Endothelial cell (in vitro differentiated cells): ENCODE measurements around the gene SPATA31C1. TPM values are rescaled to one million over a fixed set of nuclear protein-coding genes. Genes with fewer than 3 reads are reported as not detected.

Experiments
- DNase-seq: peaks from one replicate; pipeline ENCODE4 v3.0.0; 2021; ENCODE audit warnings: low spot score
- H3K27ac Mint-ChIP-seq: one replicate; pipeline ENCODE4 v1.8.0; 2021; ENCODE audit warnings: mixed read lengths, inconsistent platforms; ENCODE audit not compliant: unreplicated experiment
- H3K27me3 Mint-ChIP-seq: one replicate; pipeline ENCODE4 v1.8.0; 2021; ENCODE audit warnings: mild to moderate bottlenecking, moderate library complexity, mixed read lengths, inconsistent platforms; ENCODE audit not compliant: unreplicated experiment
- H3K36me3 Mint-ChIP-seq: one replicate; pipeline ENCODE4 v1.8.0; 2021; ENCODE audit warnings: mild to moderate bottlenecking, low read depth, mixed read lengths, inconsistent platforms; ENCODE audit not compliant: unreplicated experiment
- H3K4me1 Mint-ChIP-seq: one replicate; pipeline ENCODE4 v1.8.0; 2021; ENCODE audit warnings: mild to moderate bottlenecking, mixed read lengths, inconsistent platforms; ENCODE audit not compliant: unreplicated experiment
- H3K4me3 Mint-ChIP-seq: one replicate; pipeline ENCODE4 v1.8.0; 2021; ENCODE audit warnings: mild to moderate bottlenecking, mixed read lengths, inconsistent platforms; ENCODE audit not compliant: unreplicated experiment
- H3K9me3 Mint-ChIP-seq: one replicate; pipeline ENCODE4 v1.8.0; 2021; ENCODE audit warnings: mixed read lengths, inconsistent platforms; ENCODE audit not compliant: unreplicated experiment
- total RNA-seq: library from RNA; stranded (reverse); fragmentation: NEBNext Ultra II Directional; extraction: Animal tissue kit (Norgen Biotek cat#: 25700); gene quantifications from one replicate; pipeline ENCODE4 v1.2.1, GENCODE V29; 2021; ENCODE audit not compliant: unreplicated experiment
- TF ChIP-seq, protein P1 (sequence below): fragments of 200-600 bp; sonication (generic); IDR thresholded peaks from one replicate; pipeline ENCODE4 v1.5.0; 2021; ENCODE audit warnings: antibody characterized with exemption; ENCODE audit not compliant: unreplicated experiment

The SPATA31C1 gene
- total RNA-seq, 1 donor from 2014 or later: not detected

DNA sequence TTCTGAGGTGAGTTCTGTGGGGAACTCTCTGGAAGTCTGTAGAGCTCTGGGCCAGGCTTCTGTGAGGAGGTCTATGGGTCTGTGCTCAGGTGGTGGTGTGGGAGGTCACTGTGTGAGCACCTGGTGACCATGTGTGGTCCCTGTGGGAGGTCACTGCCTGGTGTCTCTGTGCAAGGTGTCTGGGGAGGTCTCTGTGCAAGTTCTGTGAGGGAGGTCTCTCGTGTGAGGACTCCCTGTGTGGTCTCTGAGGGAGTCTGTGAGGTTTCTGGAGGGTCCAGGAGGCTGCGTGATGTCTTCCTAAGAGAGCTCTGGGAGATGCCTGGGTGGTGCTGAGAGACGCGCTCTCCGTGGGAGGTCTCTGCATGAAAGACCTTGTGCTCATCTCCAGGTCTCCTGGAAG, 41.1 kb upstream of the SPATA31C1 start:
- H3K9me3 Mint-ChIP-seq: no peaks in the 10 kb centered on the region
- H3K4me1 Mint-ChIP-seq: peaks cover 12% of the 10 kb centered on the region
- H3K36me3 Mint-ChIP-seq: peaks cover 10% of the 10 kb centered on the region
- H3K4me3 Mint-ChIP-seq: no peak overlapping the region
- H3K27me3 Mint-ChIP-seq: peaks cover 8% of the 10 kb centered on the region
- no peak for DNase-seq
- H3K27ac Mint-ChIP-seq: no peak overlapping the region
- TF ChIP-seq, protein P1, sequence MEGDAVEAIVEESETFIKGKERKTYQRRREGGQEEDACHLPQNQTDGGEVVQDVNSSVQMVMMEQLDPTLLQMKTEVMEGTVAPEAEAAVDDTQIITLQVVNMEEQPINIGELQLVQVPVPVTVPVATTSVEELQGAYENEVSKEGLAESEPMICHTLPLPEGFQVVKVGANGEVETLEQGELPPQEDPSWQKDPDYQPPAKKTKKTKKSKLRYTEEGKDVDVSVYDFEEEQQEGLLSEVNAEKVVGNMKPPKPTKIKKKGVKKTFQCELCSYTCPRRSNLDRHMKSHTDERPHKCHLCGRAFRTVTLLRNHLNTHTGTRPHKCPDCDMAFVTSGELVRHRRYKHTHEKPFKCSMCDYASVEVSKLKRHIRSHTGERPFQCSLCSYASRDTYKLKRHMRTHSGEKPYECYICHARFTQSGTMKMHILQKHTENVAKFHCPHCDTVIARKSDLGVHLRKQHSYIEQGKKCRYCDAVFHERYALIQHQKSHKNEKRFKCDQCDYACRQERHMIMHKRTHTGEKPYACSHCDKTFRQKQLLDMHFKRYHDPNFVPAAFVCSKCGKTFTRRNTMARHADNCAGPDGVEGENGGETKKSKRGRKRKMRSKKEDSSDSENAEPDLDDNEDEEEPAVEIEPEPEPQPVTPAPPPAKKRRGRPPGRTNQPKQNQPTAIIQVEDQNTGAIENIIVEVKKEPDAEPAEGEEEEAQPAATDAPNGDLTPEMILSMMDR: no peak

DNA sequence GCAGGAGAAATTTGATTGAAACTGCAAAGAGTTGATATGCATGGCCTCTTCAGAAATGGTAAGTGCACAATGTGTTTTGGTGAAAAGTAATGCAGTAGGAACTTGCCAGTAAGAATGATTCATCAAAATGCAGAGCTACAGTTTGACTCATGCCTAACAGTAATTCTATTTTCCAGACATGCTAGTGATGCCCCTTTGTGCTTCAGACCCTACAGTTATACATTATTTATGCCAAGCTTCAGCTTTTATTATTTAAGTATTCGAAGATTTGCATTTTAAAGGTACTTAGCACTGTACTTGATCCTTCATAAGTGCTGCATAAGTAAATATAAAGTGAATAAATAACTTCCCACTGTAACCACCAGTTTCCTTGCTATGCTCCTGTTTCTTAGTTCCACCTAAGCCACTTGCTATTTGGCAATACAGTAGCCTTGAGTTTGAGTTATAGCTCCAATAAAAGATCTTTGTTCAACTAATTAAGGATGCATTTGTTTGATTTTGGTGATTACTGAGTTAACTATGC, 38.7 kb upstream of the SPATA31C1 start:
- TF ChIP-seq, protein P1: no peak
- no peak overlapping the region for H3K27ac Mint-ChIP-seq
- H3K4me1 Mint-ChIP-seq: peaks cover 12% of the 10 kb centered on the region
- peaks cover 10% of the 10 kb centered on the region for H3K36me3 Mint-ChIP-seq
- H3K4me3 Mint-ChIP-seq: no peak overlapping the region
- peaks cover 10% of the 10 kb centered on the region for H3K27me3 Mint-ChIP-seq
- no peak for DNase-seq
- no peaks in the 10 kb centered on the region for H3K9me3 Mint-ChIP-seq

DNA sequence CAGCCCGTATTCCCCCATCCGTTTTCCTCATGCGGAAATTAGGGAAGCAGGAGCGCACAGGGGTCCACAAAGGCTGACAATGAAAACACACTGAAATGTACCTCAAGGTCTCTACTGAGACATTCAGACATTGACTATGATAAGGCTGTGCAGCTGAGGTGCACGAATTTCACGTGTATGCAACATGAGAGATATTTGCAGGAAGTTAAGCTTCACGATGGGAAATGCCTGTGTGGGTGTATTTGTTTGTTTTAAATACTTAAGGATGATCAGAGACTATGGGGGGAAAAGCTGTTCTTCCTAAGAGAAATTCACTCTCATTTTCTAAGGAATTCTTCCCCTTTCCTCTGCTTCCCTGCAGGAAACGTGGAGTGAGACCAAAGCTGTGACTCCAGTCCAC, 37.6 kb upstream of the SPATA31C1 start:
- H3K9me3 Mint-ChIP-seq: no peaks in the 10 kb centered on the region
- no peak for DNase-seq
- peaks cover 12% of the 10 kb centered on the region for H3K4me1 Mint-ChIP-seq
- H3K4me3 Mint-ChIP-seq: no peak overlapping the region
- peaks cover 10% of the 10 kb centered on the region for H3K36me3 Mint-ChIP-seq
- H3K27ac Mint-ChIP-seq: no peak overlapping the region
- peaks cover 11% of the 10 kb centered on the region for H3K27me3 Mint-ChIP-seq
- TF ChIP-seq, protein P1: no peak

DNA sequence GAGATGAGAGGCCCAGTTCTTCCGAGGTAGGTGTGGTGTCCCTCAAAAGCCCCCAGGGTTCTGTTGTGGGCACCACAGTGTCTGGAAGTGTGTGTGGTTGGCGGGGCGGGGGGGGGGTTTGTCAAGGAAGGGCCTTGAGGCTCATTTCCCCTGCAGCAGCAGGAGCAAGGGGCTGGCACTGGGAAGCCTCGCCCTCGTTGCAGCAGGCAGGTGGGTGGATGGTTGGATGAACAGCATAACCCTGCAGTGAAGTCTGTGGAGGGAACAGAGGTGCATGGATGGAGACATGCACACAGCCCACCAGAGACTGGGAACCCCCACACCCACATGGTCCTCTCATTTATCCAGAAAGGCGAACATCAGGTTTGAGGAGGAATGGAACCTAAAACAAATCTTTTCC, 37.1 kb upstream of the SPATA31C1 start:
- TF ChIP-seq, protein P1: no peak
- Mint-ChIP-seq H3K36me3 (peaks cover 10% of the 10 kb centered on the region), H3K27me3 (peaks cover 11% of the 10 kb centered on the region), H3K4me1 (peaks cover 12% of the 10 kb centered on the region), H3K27ac (no peak overlapping the region), H3K4me3 (no peak overlapping the region), H3K9me3 (no peaks in the 10 kb centered on the region)
- DNase-seq: no peak

DNA sequence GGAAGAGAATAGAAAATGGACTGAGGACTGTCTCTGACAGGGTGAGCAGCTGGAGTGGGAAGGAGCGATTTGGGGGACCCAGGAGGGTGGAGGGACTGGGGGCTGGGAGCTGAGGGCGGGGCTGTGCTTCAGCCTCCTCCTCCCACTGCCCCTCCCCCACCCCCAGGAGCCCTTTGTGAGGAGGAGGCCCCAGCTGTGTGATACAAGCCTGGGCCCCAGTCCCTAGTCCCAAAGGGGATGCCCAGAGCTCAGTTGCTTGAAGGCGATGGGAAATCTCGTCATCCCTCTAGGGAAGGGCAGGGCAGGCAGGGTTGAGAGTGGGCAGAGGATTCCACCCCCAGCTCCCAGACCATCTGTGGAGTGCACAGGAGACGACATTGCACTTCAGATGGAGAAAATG, 35.1 kb upstream of the SPATA31C1 start, which contains the start of gene SPATA31E1:
Gene SPATA31E1 (plus strand): TSS at position 251 of the 400 bp plus-strand sequence. CDS start 15 bp downstream, at position 266.
- Mint-ChIP-seq H3K27ac (no peak within 1 kb of the TSS), H3K36me3 (peaks cover 5% of the 10 kb centered on the region), H3K4me3 (no peak within 1 kb of the TSS), H3K27me3 (peaks cover 12% of the 10 kb centered on the region), H3K9me3 (no peaks in the 10 kb centered on the region), H3K4me1 (peaks cover 12% of the 10 kb centered on the region)
- DNase-seq: no peak
- TF ChIP-seq, protein P1: no peak
